Putamen (tissue), 1 donor: ENCODE results near the gene EPC1.
"Not testable (repeated sequence)": the region's sequence is repeated elsewhere in the genome, so short reads cannot be mapped to it uniquely, and the experiment has no call there.

Source experiments
- DNase-seq: peaks from one replicate; pipeline ENCODE4 v3.0.0-alpha.2; 2016; ENCODE audit warnings: low spot score

Gene EPC1

DNA sequence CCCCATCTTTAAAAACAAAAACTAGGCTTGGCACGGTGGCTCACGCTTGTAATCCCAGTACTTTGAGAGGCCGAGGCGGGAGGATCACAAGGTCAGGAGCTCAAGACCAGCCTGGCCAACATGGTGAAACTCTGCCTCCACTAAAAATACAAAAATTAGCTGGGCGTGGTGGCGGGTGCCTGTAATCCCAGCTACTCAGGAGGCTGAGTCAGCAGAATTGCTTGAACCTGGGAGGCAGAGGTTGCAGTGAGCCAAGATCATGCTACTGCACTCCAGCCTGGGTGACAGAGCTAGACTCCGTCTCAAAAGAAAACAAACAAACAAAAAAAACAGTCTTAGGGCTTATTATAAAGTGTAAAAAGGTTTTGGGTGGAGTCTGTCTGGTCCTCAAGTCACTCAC, 117.2 kb downstream of the EPC1 start:
- not testable (repeated sequence) for DNase-seq

DNA sequence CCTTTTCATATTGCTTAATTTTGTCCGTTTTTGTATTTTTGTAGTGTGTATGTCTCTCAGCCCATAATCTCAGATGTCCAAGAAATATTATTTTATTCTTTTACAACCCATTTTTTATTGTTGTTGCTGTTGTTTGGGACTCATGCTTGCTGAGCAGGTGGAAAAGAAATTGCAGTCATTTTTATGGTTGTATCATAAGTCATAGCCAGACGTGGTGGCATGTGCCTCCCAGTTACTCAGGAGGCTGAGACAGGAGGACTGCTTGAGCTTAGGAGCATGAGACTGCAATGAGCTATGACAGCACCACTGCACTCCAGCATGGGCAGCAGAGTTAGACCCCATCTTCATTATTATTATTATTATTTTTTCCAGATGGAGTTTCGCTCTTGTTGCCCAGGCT, 117.8 kb downstream of the EPC1 start:
- no peak for DNase-seq

DNA sequence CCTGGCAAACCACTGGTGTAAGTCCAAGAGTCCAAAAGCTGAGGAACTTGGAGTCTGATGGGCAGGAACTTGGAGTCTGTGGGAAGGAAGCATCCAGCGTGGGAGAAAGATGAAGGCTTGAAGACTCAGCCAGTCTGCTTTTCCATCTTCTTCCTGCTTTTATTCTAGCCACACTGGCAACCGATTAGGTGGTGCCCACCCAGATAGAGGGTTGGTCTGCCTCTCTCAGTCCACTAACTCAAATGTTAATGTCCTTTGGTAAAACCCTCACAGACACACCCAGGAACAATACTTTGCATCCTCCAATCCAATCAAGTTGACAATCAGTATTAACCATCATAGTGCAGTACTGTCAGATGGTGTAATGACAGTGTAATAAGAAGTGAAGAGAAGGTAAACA, 119.2 kb downstream of the EPC1 start:
- DNase-seq, result no peak

DNA sequence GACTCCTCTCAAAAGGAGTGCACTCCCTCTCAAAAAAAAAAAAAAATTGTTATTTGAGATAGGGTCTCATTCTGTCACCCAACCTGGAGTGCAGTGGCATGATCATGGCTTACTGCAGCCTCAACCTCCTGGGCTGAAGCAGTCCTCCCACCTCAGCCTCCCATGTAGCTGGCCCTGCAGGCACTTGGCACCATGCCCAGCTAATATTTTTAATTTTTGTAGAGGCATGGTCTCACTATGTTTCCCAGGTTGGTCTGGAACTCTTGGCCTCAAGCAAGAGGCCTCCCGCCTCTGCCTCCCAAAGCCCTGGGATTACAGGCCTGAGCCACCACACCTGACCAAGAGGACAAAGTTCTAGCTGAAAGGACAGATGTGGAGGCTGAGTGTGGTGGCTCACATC, 120.3 kb downstream of the EPC1 start:
- DNase-seq, result no peak

DNA sequence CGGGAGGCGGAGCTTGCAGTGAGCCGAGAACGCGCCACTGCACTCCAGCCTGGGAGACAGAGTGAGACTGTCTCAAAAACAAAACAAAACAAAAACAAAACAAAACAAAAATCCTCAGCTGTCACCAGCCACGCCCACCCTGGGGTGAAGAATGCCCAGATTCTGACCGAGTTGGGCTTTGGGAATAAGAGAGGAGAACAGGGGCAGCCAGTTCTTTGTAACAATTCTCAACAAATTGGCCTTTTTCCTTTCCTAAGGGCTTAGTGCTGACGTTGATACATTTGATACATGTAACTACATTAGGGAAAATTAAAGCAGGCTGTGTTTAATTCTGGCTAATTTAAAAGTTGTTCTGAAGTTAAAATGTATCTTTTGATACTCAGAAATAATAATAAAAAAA, 121.0 kb downstream of the EPC1 start:
- no peak for DNase-seq

DNA sequence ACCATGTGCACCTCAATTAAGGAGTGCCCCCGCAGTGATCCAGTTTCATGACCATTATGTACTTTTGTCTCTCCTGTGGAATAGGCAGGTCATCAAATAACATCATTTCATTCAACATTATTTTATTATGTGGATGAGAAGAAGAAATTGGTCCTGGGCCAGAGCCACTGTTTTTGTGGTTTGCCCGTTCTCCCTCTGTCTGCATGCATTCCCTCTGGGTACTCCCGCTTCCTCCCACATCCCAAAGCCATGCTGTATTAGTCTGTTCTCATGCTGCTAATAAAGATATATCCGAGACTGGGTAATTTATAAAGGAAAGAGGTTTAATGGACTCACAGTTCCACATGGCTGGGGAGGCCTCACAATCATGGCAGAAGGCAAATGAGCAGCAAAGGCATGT, 124.6 kb downstream of the EPC1 start:
- not testable (repeated sequence) for DNase-seq

DNA sequence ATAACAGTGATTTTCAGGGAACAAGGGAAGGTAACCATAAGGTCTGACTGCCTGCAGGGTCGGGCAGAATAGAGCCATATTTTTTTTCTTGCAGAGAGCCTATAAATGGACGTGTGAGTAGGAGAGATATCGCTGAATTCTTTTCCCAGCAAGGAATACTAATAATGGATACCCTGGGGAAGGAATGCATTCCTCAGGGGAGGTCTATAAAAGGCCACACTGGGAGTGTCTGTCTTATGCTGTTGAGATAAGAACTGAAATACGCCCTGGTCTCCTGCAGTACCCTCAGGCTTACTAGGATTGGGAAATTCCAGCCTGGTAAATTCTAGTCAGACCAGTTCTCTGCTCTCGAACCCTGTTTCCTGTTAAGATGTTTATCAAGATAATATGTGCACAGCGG, 127.8 kb downstream of the EPC1 start:
- not testable (repeated sequence) for DNase-seq

DNA sequence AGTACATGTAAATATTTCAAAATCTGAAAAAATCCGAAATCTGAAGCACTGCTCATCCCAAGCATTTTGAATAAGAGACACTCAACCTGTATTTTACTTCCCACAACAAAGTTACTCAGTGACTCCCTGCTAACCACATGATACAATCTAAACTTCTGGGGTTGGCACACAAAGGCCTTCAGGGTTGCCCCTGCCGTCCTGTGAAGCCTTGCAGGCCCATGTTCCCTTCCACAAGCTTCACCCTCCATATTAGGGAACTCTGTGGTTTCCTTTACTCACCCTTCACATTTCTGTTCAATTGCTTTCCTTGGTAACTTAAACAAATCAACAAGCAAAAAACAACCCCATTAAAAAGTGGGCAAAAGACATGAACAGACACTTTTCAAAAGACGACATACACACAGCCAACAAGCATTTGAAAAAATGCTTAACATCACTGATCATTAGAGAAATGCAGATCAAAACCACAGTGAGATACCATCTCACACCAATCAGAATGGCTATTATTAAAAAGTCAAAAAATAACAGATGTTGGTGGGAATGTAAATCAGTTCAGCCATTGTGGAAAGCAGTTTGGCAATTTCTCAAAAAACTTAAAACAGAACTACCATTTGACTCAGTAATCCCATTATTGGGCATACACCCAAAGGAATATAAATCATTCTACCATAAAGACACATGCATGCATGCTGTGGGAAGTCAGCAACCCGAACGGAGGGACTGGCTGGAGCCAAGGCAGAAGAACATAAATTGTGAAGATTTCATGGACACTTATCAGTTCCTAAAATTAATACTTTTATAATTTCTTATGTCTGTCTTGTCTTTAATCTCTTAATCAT, 128.5 kb downstream of the EPC1 start:
- not testable (repeated sequence) for DNase-seq
